GM12891 (cell line): ENCODE data around the gene TES. TPM values are rescaled to one million over a fixed set of nuclear protein-coding genes. Genes with fewer than 3 reads are reported as not detected.

Experiments
- DNase-seq: peaks from one replicate; pipeline ENCODE4 v3.0.0; 2011; ENCODE audit warnings: low spot score; ENCODE audit not compliant: insufficient read length
- FAIRE-seq: peaks from 2 replicates; lab custom pipeline; 2011; peaks lifted over from hg19 to GRCh38; lab: Jason Lieb, UNC
- PAX5 ChIP-seq: IDR thresholded peaks from 2 replicates; pipeline ENCODE4 v1.6.1; 2011; ENCODE audit warnings: low read length, moderate library complexity, mild to moderate bottlenecking; ENCODE audit not compliant: insufficient read depth, severe bottlenecking
- POLR2A ChIP-seq: IDR thresholded peaks from 2 replicates; pipeline ENCODE4 v1.6.1; 2011; ENCODE audit warnings: low read depth, low read length, control low read depth
- POLR2AphosphoS5 ChIP-seq: IDR thresholded peaks from 2 replicates; pipeline ENCODE4 v1.6.1; 2011; ENCODE audit warnings: low read depth, low read length, control low read depth
- POU2F2 ChIP-seq: IDR thresholded peaks from 2 replicates; pipeline ENCODE4 v1.6.1; 2011; ENCODE audit warnings: low read depth, mild to moderate bottlenecking, control low read depth, low read length, moderate library complexity
- SPI1 ChIP-seq: IDR thresholded peaks from 2 replicates; pipeline ENCODE4 v1.6.1; 2011; ENCODE audit warnings: low read depth, low read length, control low read depth
- TAF1 ChIP-seq: IDR thresholded peaks from 2 replicates; pipeline ENCODE4 v1.6.1; 2011; ENCODE audit warnings: low read depth, low read length, control low read depth
- polyA plus RNA-seq: library from polyadenylated mRNA; unstranded; fragments of >200 nt; gene quantifications from one replicate; pipeline ENCODE4 v1.2.1, GENCODE V29; 2012; ENCODE audit warnings: low read depth, missing spikeins, inconsistent platforms; ENCODE audit not compliant: missing spikeins

TES gene, protein sequence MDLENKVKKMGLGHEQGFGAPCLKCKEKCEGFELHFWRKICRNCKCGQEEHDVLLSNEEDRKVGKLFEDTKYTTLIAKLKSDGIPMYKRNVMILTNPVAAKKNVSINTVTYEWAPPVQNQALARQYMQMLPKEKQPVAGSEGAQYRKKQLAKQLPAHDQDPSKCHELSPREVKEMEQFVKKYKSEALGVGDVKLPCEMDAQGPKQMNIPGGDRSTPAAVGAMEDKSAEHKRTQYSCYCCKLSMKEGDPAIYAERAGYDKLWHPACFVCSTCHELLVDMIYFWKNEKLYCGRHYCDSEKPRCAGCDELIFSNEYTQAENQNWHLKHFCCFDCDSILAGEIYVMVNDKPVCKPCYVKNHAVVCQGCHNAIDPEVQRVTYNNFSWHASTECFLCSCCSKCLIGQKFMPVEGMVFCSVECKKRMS
- 28.3 TPM for polyA plus RNA-seq

DNA sequence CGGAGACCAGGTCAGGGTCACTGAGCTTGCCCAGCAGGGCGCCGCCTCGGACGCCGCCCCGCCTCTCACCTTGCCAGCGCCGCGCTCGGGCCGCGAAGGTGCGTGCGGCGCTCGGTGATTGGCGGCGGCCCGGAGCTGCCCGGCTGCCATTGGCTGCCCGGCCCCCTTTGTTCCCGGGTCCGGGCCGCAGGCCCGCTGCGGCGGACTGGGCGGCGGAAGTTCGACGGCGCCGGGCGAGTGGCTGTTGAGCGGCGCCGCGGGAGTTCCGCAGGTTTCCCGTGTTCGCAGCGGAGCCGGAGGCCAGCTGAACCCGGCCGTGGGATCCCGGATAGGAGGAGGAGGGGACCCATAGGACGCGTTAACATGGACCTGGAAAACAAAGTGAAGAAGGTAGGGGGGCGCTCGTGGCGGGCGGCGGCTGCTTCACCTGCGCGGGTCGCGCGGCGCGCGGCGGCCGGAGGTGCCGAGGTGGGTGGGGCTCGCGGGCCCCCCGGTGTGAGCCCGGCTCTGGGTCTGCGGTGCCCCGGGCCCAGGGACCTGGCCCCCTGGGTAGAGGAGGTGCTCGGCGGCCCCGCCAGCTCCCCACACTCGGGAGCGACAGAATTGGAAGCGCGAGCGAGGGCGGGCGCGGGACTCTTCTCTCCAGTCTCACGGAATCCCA is at the start of gene TES:
TES (plus strand) TSS at position 195 of the 661 bp plus-strand sequence; CDS start at position 364, 169 bp downstream.
- FAIRE-seq: peak; percentile 95
- peak; percentile 76 for DNase-seq
- TF ChIP-seq TAF1 (no peak), POU2F2 (no peak), POLR2AphosphoS5 (no peak), POLR2A (no peak), PAX5 (no peak), SPI1 (no peak)

DNA sequence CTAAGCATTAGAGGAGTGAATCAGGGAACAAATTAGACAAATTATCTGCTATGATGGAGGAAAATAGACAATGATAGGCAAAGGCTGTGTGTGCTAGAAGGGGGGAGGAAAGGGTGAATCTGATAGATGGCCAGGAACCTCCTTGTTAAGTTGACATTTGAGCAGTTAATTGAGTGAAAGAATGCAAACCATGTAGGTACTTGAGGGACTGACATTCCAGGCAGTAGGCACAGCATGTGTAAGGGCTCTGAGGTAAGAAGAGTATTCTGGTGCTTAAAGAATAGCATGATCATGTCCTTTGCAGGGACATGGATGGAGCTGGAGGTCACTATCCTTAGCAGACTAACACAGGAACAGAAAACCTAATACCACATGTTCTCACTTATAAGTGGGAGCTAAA is 48.6 kb upstream of the TES start:
- no peak for DNase-seq
- TF ChIP-seq POU2F2: no peak
- no peak for TF ChIP-seq TAF1
- TF ChIP-seq SPI1: no peak
- TF ChIP-seq POLR2AphosphoS5: no peak
- TF ChIP-seq PAX5: no peak
- no peak for TF ChIP-seq POLR2A
- FAIRE-seq: no peak

DNA sequence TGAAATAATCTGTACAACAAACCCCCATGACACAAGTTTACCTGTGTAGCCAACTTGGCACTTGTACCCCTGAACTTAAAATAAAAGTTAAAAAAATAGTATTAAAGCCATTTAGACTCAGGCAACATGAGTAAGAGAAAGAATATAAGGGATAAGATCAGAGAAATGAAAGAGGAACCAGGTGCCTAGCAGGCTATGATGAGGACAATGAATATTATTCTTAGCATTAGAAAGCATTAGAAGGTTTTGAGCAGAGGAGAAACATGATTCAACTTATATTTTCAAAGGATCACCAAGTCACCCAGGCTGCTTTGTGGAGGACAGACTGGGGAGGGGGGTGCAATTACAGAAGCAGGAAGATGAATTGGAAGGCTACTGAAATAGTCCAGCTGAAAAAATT is 48.1 kb upstream of the TES start:
- peak; percentile 38; the same call in 1 of the 2 replicates for TF ChIP-seq SPI1
- TF ChIP-seq POLR2A: no peak
- FAIRE-seq (peak; percentile 13), DNase-seq (no peak)

DNA sequence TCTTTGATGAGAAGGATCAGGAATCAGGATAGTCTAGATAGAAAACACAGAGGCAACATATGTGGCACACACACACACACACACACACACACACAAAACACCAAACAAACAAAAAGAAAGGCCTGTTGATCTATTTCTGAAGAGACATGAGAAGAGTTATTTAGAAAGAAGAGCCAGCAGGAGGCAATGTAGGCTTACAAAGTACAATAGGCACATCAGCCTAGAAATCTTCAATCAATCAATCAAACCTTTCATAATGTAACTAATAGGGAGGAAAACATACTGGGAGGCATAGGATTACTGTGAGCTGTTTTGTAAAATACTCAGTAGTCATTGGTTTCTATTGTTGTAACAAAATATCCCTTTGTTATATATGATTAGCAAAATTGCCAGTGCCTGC is 47.3 kb upstream of the TES start:
- DNase-seq (no peak), FAIRE-seq (peak; percentile 70)
- TF ChIP-seq SPI1 (no peak), TAF1 (no peak), PAX5 (no peak), POU2F2 (no peak), POLR2AphosphoS5 (no peak), POLR2A (no peak)

DNA sequence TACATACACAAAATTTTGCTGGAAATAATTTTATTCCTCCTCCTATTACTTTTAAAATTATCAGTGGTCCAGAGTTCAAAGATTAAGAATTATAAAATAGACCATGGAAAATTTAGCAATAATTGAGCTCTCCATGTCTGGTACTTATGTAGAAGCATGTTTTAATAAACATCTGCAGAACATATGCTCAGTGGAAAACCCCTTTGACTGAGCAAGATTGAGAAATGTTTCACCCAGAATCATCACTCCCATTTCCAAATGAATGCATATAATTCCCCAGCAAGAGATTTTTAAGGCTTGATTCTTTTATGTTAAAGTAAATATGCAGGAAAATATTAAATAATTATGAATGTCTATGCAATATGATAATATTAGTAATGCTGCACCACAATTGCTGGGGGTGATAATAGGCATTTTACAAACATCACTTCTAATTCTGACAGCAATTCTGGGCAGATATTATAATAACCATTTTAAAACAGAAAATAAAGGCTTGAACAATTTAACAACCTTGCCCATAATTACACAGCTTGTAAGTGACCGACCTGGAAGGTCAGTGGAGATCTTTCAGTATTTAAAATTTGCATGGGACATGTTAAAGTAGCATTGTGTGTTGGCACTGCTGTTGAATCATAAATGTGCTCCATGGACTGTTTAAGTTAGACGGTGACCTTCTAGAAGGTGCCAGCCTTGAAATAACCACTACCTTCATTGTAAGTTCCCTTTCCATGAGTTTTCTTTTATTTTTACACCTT is 45.6 kb upstream of the TES start:
- DNase-seq (no peak), FAIRE-seq (no peak)
- no peak for TF ChIP-seq POLR2A
- no peak for TF ChIP-seq POLR2AphosphoS5
- no peak for TF ChIP-seq PAX5
- no peak for TF ChIP-seq POU2F2
- no peak for TF ChIP-seq SPI1
- no peak for TF ChIP-seq TAF1

DNA sequence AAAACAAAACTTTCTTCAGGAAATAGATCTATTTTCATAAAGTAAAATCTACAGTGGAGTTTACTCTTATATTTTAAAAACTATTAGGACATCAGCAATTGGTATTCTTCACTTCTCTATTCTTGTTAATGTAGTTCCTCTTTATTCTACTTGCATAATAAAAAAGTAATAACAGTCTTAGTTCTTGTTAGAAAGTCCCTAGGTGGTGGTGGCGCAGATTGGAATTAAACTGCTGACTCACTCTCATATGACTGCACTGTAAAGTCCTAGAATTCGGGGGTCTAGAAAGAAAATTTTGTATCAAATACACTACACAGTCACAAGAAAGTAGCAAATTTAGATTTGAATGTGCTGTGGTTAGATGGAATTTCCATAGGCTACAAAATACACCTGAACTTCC is 44.6 kb upstream of the TES start:
- TF ChIP-seq POU2F2 (no peak), SPI1 (peak; percentile 66)
- no peak for DNase-seq
- no peak for FAIRE-seq

DNA sequence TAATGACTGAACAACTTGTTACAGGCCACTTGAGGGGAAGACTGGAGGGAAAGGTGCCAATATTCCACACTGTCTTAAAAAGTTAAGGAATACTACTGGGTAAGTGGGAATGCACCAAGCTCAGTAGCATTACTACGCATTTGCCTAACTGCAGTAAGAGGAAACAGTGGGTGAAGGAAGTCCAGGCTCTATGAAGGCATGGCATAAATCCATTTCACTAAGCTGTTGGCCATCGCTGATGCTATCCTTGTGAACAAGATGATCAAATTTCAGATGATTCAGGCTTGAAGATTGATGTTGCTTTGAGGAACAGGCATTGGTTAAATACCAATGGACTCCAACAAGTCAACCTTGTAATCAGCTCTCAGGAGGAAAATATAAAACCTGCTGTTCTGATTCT is 44.2 kb upstream of the TES start:
- no peak for FAIRE-seq
- no peak for TF ChIP-seq POLR2AphosphoS5
- TF ChIP-seq POU2F2: no peak
- TF ChIP-seq TAF1: no peak
- TF ChIP-seq PAX5: no peak
- no peak for TF ChIP-seq POLR2A
- no peak for TF ChIP-seq SPI1

DNA sequence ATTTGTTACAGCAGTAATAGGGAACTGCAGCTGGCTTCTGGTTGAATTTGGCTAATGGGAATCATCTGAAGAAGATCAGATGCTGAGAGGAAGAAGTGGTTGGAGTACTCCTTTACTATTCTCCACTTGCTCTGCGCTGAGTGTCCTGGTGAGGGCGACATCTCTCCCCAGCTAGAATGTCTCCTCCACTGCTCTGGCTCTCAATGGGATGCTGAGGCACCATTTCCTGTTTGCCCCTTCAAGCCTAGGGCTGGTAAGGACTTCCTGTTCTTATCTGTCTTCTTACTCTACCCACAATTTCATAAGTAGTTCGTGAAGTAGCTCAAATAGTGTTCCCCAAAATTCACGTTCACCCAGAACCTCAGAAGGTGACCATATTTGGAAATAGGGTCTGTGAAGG is 43.2 kb upstream of the TES start:
- DNase-seq (no peak), FAIRE-seq (no peak)
- TF ChIP-seq POLR2A (no peak), PAX5 (no peak), POU2F2 (no peak), POLR2AphosphoS5 (no peak), SPI1 (no peak)

More for the DNA sequence above, 44.2 kb upstream of the TES start:
- no peak for DNase-seq

DNA sequence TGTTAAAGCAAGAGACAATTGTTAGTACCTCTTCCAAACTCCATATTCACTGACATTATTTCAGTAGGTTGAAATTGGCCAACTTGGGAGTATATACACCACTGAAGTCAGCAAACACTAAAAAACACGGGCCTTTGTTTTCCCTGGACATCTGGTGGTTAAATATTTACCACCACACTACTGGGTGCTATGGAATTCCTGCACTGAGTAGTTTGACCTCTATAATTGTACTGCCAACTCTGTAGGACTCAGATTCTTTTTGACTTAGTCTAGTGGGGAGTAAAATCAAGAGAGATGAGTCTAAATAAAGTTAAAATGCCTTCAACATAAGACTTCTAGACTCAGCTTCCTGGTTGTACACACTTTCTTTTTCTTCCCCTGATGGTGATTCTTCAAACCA is 41.3 kb upstream of the TES start:
- TF ChIP-seq POU2F2: no peak
- FAIRE-seq (no peak), DNase-seq (no peak)
